NCI-H1417 treated with DMSO at 0.1 percent for 48 hours (cell line): Measurements from ENCODE around the gene CCP110.

Experiments used
- DNase-seq: peaks from one replicate; lab custom pipeline; 2025; lab: John Stamatoyannopoulos, UW

Gene CCP110

GRCh38 chr16:19523559-19524355 is at the start of gene CCP110:
Gene CCP110, plus strand, starts transcription at chr16:19523942. Its CDS starts 3,940 bp downstream, at chr16:19527882.
- peak; percentile 88 for DNase-seq

- DNase-seq = no peak
These were observed 49.1 kb upstream of the CCP110 start for GRCh38 chr16:19474617-19475016.

- no peak for DNase-seq
These were observed 45.2 kb upstream of the CCP110 start for GRCh38 chr16:19478505-19478904.

GRCh38 chr16:19479302-19479721 is 44.4 kb upstream of the CCP110 start:
- DNase-seq = no peak

GRCh38 chr16:19481296-19481695 is 42.4 kb upstream of the CCP110 start:
- DNase-seq = no peak

GRCh38 chr16:19481769-19482168 is 42.0 kb upstream of the CCP110 start:
- no peak for DNase-seq

GRCh38 chr16:19482291-19482690 is 41.5 kb upstream of the CCP110 start:
- no peak for DNase-seq

GRCh38 chr16:19484096-19484495 is 39.6 kb upstream of the CCP110 start:
- DNase-seq = no peak

- DNase-seq = no peak
These were observed 38.1 kb upstream of the CCP110 start for GRCh38 chr16:19485611-19486010.

- DNase-seq = no peak
These were observed 37.7 kb upstream of the CCP110 start for GRCh38 chr16:19486051-19486450.

- DNase-seq = no peak
These were observed 36.9 kb upstream of the CCP110 start for GRCh38 chr16:19486750-19487325.

GRCh38 chr16:19488213-19488640 is 35.5 kb upstream of the CCP110 start:
- DNase-seq = no peak

GRCh38 chr16:19490619-19491018 is 33.1 kb upstream of the CCP110 start:
- no peak for DNase-seq

- no peak for DNase-seq
These were observed 26.6 kb upstream of the CCP110 start for GRCh38 chr16:19497176-19497575.

- no peak for DNase-seq
These were observed 24.7 kb upstream of the CCP110 start for GRCh38 chr16:19499006-19499405.

GRCh38 chr16:19499481-19499880 is 24.3 kb upstream of the CCP110 start:
- no peak for DNase-seq

- DNase-seq = peak; percentile 18
These were observed 21.2 kb upstream of the CCP110 start for GRCh38 chr16:19502395-19503131.

- DNase-seq = no peak
These were observed 20.2 kb upstream of the CCP110 start for GRCh38 chr16:19503461-19504075.

- DNase-seq = no peak
These were observed 18.0 kb upstream of the CCP110 start for GRCh38 chr16:19505600-19506303.

- no peak for DNase-seq
These were observed 16.8 kb upstream of the CCP110 start for GRCh38 chr16:19506965-19507364.

- no peak for DNase-seq
These were observed 15.9 kb upstream of the CCP110 start for GRCh38 chr16:19507867-19508266.

- no peak for DNase-seq
These were observed 11.4 kb upstream of the CCP110 start for GRCh38 chr16:19512297-19512696.
